Body of pancreas (tissue), 4 donors: ENCODE results near the gene ATP10A. TPM values are rescaled to one million over a fixed set of nuclear protein-coding genes. Genes with fewer than 3 reads are reported as not detected.

Source experiments
- ATAC-seq: fragments of 150-250 bp; one replicate; pipeline ENCODE4 v1.9.1; 2016
- DNase-seq, 4 donors: peaks; one replicate each; pipeline ENCODE4 v3.0.0-alpha.2; 2019
- H3K27ac ChIP-seq, 4 donors: fragments of 200-600 bp; sonication (generic); 1 replicate in 3 of 4; 2 replicates in 1 of 4; pipeline versions ENCODE4 v1.5.1 to v1.6.1; 2016 to 2019; ENCODE audit warnings: mild to moderate bottlenecking in 1 of 4, mixed read lengths in 1 of 4, moderate library complexity in 1 of 4
- H3K27me3 ChIP-seq, 2 donors: fragments of 200-600 bp; sonication (generic); one replicate each; pipeline ENCODE4 v1.6.0; 2016; ENCODE audit warnings: mild to moderate bottlenecking in 1 of 2
- H3K36me3 ChIP-seq, 2 donors: fragments of 200-600 bp; sonication (generic); replicated peaks in 1 of 2; 2 replicates each; pipeline ENCODE4 v1.5.1; 2016; ENCODE audit warnings: low read depth in 2 of 2; ENCODE audit not compliant: insufficient read depth in 1 of 2
- H3K4me1 ChIP-seq: fragments of 200-600 bp; sonication (generic); one replicate; pipeline ENCODE4 v1.6.0; 2016
- H3K4me3 ChIP-seq, 2 donors: fragments of 200-600 bp; sonication (generic); 1 replicate in 1 of 2; 2 replicates in 1 of 2; pipeline ENCODE4 v1.5.1; 2016 to 2019
- H3K9me3 ChIP-seq, 3 donors: fragments of 200-600 bp; sonication (generic); 1 replicate in 2 of 3; 2 replicates in 1 of 3; pipeline ENCODE4 v1.5.1; 2016
- POLR2A ChIP-seq, 3 donors: fragments of 450-650 bp; IDR thresholded peaks; one replicate each; pipeline ENCODE4 v1.6.1; 2016; ENCODE audit warnings: antibody characterized with exemption in 3 of 3, mild to moderate bottlenecking in 2 of 3
- WGBS, 2 donors: methylation state at CpG; one replicate each; pipeline ENCODE4 v1.1.5; 2017; 5-methylcytosine and 5-hydroxymethylcytosine counted together
- intact Hi-C: fragments of 100-400 bp; cut with DNase I; formaldehyde crosslinking; loops from one replicate; pipeline ENCODE4 v1.15.1; 2023
- total RNA-seq, 2 donors: library from RNA; depleted of rRNA; stranded (reverse); fragments of >200 nt; gene quantifications; one replicate each; pipeline ENCODE4 v1.1.0, GENCODE V29; 2016
- TF ChIP-seq, protein P1 (sequence below), 7 experiments: fragments of 450-650 bp in 4 of 7; fragments of 200-600 bp in 3 of 7; sonication (generic) in 3 of 7; IDR thresholded peaks; one replicate each; pipeline ENCODE4 v1.5.1; 2016 to 2019; ENCODE audit warnings: antibody characterized with exemption in 7 of 7

Gene ATP10A
- total RNA-seq, 2 donors from 2014 or later, result 1.3 to 2.0 TPM

DNA sequence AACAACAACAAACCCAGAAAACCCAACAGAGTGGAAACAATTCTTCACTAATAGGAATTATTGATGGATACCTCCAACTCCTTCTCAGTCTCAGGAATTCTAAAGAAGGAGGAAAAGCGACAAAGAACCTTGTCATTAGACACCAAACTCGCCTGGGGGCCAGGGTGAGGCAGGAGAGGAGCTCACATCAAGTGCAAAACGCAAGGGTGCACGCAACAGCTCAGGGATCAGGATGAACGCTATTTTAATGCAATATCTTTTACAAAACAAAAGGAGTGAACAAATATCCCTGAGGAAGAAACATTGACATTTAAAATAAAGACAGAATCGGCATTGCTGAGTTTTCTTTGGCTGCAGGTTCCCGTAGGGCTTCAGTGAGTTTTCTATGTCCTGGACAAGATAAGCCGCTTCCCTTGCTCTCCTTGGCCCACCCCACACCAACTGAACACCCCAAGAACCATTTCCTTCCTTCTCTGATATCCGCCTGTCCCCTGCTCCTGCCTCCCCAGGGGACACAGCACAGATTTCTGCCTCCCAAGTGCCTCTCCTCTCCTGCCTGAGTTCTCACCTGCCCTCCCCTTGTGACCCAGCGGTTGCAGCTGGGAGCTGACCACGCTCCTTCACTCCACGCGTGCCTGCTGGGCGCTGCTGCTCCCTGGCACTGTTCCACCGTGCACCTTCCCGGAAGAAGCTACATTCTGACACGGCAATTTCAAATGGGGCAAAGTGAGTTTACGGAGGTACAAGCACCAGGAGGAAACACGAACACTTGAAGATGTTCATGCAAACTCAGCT lies 63.0 kb downstream of the ATP10A start:
- no peak for TF ChIP-seq POLR2A (IDR thresholded peaks at IDR 0.05)
- H3K4me1 ChIP-seq, result no peaks in the 10 kb centered on the region
- no peaks in the 10 kb centered on the region for H3K27me3 ChIP-seq
- WGBS, 2 donors, result 43 to 53% methylated on average over 19 of the region's 19 CpGs
- no peaks in the 10 kb centered on the region for H3K9me3 ChIP-seq
- intact Hi-C loops, result loop anchor here (10.0 kb wide), 1 partner anchor 75 kb away; no protein-coding TSS in a partner anchor
- ATAC-seq, result no peak
- H3K4me3 ChIP-seq, result no peak overlapping the region
- no peak for DNase-seq
- no peak overlapping the region for H3K27ac ChIP-seq
- H3K36me3 ChIP-seq, result no peaks in the 10 kb centered on the region

DNA sequence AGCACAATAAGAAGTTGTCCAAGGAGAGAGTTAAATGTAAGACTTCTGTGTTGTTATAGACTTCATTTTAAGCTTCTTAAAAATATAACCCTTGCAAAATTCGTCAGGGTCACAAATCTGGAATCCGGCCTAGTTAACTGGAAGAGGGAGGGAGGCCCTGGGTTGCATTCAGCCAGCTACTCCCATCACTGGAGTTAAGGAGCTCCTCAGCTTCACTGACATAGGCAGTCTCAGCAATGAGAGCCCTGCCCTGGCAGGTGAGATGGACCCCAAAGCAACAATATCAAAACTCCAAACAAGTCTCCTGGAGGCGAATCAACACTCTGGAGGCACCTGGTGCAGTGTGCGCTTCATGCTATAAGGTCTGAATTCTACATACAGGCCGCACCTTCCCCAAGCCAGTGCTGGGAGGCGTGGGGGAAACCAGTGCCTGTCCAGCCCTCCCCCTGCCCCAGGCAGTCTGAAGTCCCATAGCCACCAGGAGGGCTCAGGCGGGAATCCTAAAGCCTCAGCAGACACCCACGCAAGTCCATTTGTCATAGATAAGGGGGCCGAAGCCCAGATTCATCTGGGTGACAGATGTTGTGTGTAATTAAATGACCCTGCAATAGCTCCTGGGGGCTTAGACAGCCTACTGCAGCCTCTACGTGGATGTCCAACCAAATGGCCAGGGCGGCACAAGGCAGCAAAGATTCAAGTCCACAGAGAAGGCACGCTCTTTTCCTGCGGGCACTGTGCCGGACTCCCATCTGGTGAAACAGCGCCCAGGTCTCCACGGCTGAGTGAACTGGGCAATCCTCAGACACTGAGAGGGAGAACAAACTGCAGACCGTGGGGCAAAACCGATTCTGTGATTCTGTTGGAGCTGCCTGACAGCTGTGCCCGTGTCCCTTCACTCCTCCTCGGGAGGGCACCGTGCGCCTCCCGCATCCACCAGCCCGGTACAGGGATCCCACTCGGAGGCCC lies 64.9 kb downstream of the ATP10A start:
- H3K27ac ChIP-seq, result no peak overlapping the region
- DNase-seq (no peak), ATAC-seq (no peak)
- no peak overlapping the region for H3K4me3 ChIP-seq
- no peaks in the 10 kb centered on the region for H3K4me1 ChIP-seq
- 67 to 73% methylated on average over 16 to 25 of the region's 25 CpGs for WGBS, 2 donors
- no peaks in the 10 kb centered on the region for H3K36me3 ChIP-seq
- H3K27me3 ChIP-seq, result no peaks in the 10 kb centered on the region
- no peak for TF ChIP-seq POLR2A (IDR thresholded peaks at IDR 0.05)
- TF ChIP-seq, protein P1, sequence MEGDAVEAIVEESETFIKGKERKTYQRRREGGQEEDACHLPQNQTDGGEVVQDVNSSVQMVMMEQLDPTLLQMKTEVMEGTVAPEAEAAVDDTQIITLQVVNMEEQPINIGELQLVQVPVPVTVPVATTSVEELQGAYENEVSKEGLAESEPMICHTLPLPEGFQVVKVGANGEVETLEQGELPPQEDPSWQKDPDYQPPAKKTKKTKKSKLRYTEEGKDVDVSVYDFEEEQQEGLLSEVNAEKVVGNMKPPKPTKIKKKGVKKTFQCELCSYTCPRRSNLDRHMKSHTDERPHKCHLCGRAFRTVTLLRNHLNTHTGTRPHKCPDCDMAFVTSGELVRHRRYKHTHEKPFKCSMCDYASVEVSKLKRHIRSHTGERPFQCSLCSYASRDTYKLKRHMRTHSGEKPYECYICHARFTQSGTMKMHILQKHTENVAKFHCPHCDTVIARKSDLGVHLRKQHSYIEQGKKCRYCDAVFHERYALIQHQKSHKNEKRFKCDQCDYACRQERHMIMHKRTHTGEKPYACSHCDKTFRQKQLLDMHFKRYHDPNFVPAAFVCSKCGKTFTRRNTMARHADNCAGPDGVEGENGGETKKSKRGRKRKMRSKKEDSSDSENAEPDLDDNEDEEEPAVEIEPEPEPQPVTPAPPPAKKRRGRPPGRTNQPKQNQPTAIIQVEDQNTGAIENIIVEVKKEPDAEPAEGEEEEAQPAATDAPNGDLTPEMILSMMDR (IDR thresholded peaks at IDR 0.05), result no peak
- no peaks in the 10 kb centered on the region for H3K9me3 ChIP-seq
- intact Hi-C loops, result no loop called here

DNA sequence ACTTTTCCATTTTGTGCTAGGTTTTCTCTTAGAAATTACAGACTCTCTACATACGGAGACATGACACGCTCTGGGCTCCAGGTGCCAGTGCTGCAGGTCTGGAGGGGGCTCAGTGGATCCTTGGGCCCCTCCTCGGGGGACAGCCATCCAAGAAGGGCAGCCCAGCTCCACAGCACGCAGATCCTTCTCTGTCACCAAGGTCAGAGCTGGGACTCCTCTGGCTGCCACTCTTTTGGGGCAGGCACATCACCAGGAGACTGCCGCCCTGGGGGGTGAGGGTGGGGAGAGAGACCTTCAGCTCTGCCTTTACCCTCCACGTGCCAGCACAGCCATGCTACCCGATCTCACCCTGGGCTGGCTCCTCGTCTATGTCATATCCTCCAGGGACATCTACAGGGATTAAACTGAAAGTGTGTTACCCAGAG lies 65.6 kb downstream of the ATP10A start:
- Histone ChIP-seq H3K36me3 (no peaks in the 10 kb centered on the region), H3K9me3 (no peaks in the 10 kb centered on the region), H3K27me3 (no peaks in the 10 kb centered on the region), H3K27ac (no peak overlapping the region), H3K4me1 (no peaks in the 10 kb centered on the region), H3K4me3 (no peak overlapping the region)
- TF ChIP-seq, protein P1 (IDR thresholded peaks at IDR 0.05), result no peak
- no peak for TF ChIP-seq POLR2A (IDR thresholded peaks at IDR 0.05)
- intact Hi-C loops, result no loop called here
- DNase-seq, result no peak
- 24 to 36% methylated on average over 5 to 8 of the region's 8 CpGs for WGBS, 2 donors
- no peak for ATAC-seq

DNA sequence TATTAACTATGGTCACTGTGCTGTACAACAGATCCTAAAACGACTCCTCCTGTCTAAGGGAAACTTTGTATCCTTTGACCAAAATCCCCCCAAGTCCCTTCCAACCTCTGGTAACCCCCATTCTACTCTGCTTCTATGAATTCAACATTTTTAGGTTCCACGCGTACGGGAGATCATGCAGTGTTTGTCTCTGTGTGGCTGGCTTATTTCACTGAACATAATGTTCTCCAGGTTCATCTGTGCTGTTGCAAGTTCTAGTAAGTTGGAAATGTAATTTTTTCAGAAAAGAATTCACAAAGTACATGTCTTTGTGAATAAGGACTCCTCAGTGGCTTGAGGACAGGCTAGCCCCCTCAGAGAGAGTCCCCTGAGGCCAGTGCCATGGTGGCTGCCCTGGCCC lies 66.1 kb downstream of the ATP10A start:
- TF ChIP-seq, protein P1 (IDR thresholded peaks at IDR 0.05), result no peak
- no peak for TF ChIP-seq POLR2A (IDR thresholded peaks at IDR 0.05)
- intact Hi-C loops, result no loop called here
- no peak for DNase-seq
- H3K9me3 ChIP-seq, result no peaks in the 10 kb centered on the region
- no peaks in the 10 kb centered on the region for H3K27me3 ChIP-seq
- ATAC-seq, result no peak
- 58 to 68% methylated on average over 4 of the region's 4 CpGs for WGBS, 2 donors
- no peaks in the 10 kb centered on the region for H3K4me1 ChIP-seq
- H3K27ac ChIP-seq, result no peak overlapping the region
- no peak overlapping the region for H3K4me3 ChIP-seq
- no peaks in the 10 kb centered on the region for H3K36me3 ChIP-seq

DNA sequence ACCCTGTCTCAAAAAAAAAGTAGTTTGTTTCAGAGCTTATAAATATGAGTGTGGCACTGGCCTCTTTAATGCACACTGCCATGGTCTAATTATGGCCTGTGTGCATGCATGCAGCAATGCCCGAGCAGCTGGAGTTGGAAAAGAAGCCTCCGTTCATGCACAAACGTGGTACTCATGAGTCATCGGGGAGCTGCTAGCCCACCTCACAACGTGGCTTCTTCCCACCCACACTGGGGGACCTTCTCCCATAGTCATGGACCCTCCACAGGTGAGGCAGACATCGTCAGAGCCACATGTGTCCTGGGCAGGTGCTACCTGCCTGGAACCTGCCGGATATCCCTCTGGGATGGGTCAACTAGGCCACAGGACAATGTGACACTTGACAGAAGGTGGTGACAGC lies 66.7 kb downstream of the ATP10A start:
- 63 to 69% methylated on average over 4 to 7 of the region's 7 CpGs for WGBS, 2 donors
- Histone ChIP-seq H3K27me3 (no peaks in the 10 kb centered on the region), H3K27ac (no peak overlapping the region), H3K36me3 (no peaks in the 10 kb centered on the region), H3K9me3 (no peaks in the 10 kb centered on the region), H3K4me1 (no peaks in the 10 kb centered on the region), H3K4me3 (no peak overlapping the region)
- DNase-seq (no peak), ATAC-seq (no peak)
- TF ChIP-seq, protein P1 (IDR thresholded peaks at IDR 0.05), result no peak
- no peak for TF ChIP-seq POLR2A (IDR thresholded peaks at IDR 0.05)
- intact Hi-C loops, result no loop called here
